Heart left ventricle (tissue), 16 donors: ENCODE data around the gene SLC1A6. TPM values are rescaled to one million over a fixed set of nuclear protein-coding genes. Genes with fewer than 3 reads are reported as not detected.

Experiments
- ATAC-seq, 4 donors: fragments of 200-7000 bp; cut with Tn5 transposase; one replicate each; pipeline ENCODE4 v1.9.1; 2020 to 2022; ENCODE audit warnings: moderate library complexity in 4 of 4, mild to moderate bottlenecking in 3 of 4, moderate number of reproducible peaks in 1 of 4
- DNase-seq, 5 donors: peaks; one replicate each; pipeline ENCODE4 v3.0.0-alpha.2; 2020
- H3K27ac ChIP-seq, 12 donors: fragments of 200-600 bp; sonication (generic) in 4 of 12; one replicate each; pipeline versions ENCODE4 v1.5.0 to v1.8.0; 2016 to 2022; ENCODE audit warnings: mild to moderate bottlenecking in 2 of 12
- H3K27me3 ChIP-seq, 9 donors: fragments of 200-600 bp; sonication (generic) in 2 of 9; one replicate each; pipeline versions ENCODE4 v1.5.1 to v1.8.0; 2016 to 2022; ENCODE audit warnings: mild to moderate bottlenecking in 3 of 9
- H3K36me3 ChIP-seq, 9 donors: fragments of 200-600 bp; sonication (generic) in 2 of 9; one replicate each; pipeline versions ENCODE4 v1.5.0 to v1.8.0; 2018 to 2022; ENCODE audit warnings: mild to moderate bottlenecking in 2 of 9
- H3K4me1 ChIP-seq, 12 donors: fragments of 200-600 bp; sonication (generic) in 4 of 12; one replicate each; pipeline versions ENCODE4 v1.5.0 to v1.8.0; 2016 to 2022; ENCODE audit warnings: mild to moderate bottlenecking in 3 of 12
- H3K4me3 ChIP-seq, 12 donors: fragments of 200-600 bp; sonication (generic) in 4 of 12; one replicate each; pipeline versions ENCODE4 v1.5.0 to v1.8.0; 2017 to 2022; ENCODE audit warnings: mild to moderate bottlenecking in 9 of 12, moderate library complexity in 4 of 12
- H3K9me3 ChIP-seq, 12 donors: fragments of 200-600 bp; sonication (generic) in 4 of 12; one replicate each; pipeline versions ENCODE4 v1.5.0 to v1.8.0; 2016 to 2022; ENCODE audit warnings: mild to moderate bottlenecking in 1 of 12
- POLR2A ChIP-seq, 2 donors: fragments of 450-650 bp; IDR thresholded peaks; one replicate each; pipeline ENCODE4 v1.6.1; 2017; ENCODE audit warnings: antibody characterized with exemption in 2 of 2, mild to moderate bottlenecking in 2 of 2, moderate library complexity in 2 of 2
- WGBS, 4 donors: extraction: QIAGEN DNeasy Blood & Tissue Kit in 2 of 4; methylation state at CpG; one replicate each; pipeline versions ENCODE4 v1.1.5 to v1.1.7; 2013 to 2018; 5-methylcytosine and 5-hydroxymethylcytosine counted together
- intact Hi-C, 10 donors: fragments of 100-400 bp; cut with DNase I; formaldehyde crosslinking; loops; one replicate each; pipeline versions ENCODE4 v1.11.1 to v1.14.2; 2022
- polyA plus RNA-seq, 2 donors: library from polyadenylated mRNA; stranded (reverse); fragments of 200-250 nt; gene quantifications; one replicate each; pipeline ENCODE4 v1.2.3, GENCODE V29; 2013
- total RNA-seq, 9 donors: library from RNA; depleted of rRNA in 2 of 9; stranded (reverse); fragments of >200 nt in 2 of 9; fragmentation: NEBNext Ultra II Directional in 3 of 9; extraction: Animal tissue kit (Norgen Biotek cat#: 25700) in 3 of 9; gene quantifications; one replicate each; pipeline versions ENCODE4 v1.1.0 to v1.2.4, GENCODE V29; 2016 to 2023
- TF ChIP-seq, protein P1 (sequence below), 12 donors: fragments of 200-600 bp; sonication (generic) in 4 of 12; IDR thresholded peaks; one replicate each; pipeline versions ENCODE4 v1.5.0 to v1.8.0; 2018 to 2022; ENCODE audit warnings: antibody characterized with exemption in 12 of 12, mild to moderate bottlenecking in 5 of 12
- donor health status: ischemic (EF 13 %, LVEDD 7.1; RV severe dilation, severe dysfunction).
- donor health status: healthy with polysubstance abuse.
- donor health status: DM: no; HTN: yes; CAD: no.
- donor health status: DM: no; HTN: no; CAD: no.
- donor health status: ischemic (EF 25% LVEDD 6.9; RV normal size, moderate dysfunction).
- donor health status: ischemic (EF 25% LVEDD 5.7; RV mildly dilated, moderate dysfunction).
- donor health status: healthy.
- donor health status: DM: yes; HTN: yes; CAD: no.
- donor health status: ischemic (EF 35%, LVEDD 5.7; RV mildly dilated, moderate dysfunction).
- donor health status: nonischemic (EF 11% LVEDD 7.7; RV severe dilation, severe dysfunction).
- donor health status: DM: yes; HTN: yes; CAD: no.
- donor health status: PGD.
- donor health status: ischemic (EF 29% LVEDD 5.4; RV normal size, mild dysfunction).
- donor health status: nonischemic (EF 23%, LVEDD 6.1; RV moderate dilation, normal function).

Gene SLC1A6
- total and polyA plus RNA-seq, 11 donors, result not detected

DNA sequence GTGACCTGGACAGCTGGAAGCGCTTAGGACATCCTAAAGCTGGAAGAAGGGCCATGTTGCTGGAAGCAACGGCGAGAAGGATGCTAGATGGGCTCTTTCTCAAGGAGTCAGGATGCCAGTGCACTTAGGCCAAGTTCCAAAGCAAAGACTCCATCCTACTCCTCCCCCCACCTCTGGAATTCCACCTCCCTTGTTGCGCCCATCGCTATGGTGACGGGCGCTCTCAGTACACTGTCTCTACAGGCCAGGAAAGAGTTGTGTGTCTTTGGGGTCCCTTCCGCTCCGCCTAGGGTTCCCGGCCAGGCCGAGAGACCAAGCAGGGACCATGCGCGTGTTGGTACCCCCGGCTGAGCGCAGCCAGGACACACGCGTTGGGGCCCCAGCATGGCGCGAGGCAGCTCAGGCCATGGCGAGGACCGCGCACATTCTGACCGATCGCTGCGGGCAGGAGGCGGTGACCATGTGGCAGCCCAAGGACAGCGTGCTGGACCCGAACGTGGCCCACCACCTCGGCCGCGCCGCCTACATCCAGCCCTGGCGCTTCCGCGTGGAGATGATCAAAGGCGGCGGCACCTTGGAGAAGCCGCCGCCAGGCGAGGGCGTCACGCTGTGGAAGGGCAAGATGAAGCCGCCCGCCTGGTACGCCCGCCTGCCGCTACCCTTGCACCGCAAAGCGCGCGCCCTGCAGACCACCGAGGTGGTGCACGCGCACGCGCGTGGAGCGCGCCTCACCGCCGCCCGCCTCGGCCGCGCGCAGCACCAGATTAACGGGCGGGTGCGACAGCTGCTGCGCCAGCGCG is 31.0 kb upstream of the SLC1A6 start:
- Histone ChIP-seq H3K36me3 (no peaks in the 10 kb centered on the region), H3K27me3 (peaks cover 11 to 68% (median 24%) of the 10 kb centered on the region in 9 donors), H3K4me3 (no peak overlapping the region), H3K9me3 (no peaks in the 10 kb centered on the region), H3K4me1 (peaks cover 0 to 6% (median 0%) of the 10 kb centered on the region in 12 donors), H3K27ac (no peak overlapping the region)
- ATAC-seq (no peak), DNase-seq (no peak)
- 3 to 7% (median 3%) methylated on average over 23 to 73 of the region's 73 CpGs for WGBS, 4 donors
- no peak for TF ChIP-seq POLR2A (IDR thresholded peaks at IDR 0.05)
- TF ChIP-seq, protein P1, sequence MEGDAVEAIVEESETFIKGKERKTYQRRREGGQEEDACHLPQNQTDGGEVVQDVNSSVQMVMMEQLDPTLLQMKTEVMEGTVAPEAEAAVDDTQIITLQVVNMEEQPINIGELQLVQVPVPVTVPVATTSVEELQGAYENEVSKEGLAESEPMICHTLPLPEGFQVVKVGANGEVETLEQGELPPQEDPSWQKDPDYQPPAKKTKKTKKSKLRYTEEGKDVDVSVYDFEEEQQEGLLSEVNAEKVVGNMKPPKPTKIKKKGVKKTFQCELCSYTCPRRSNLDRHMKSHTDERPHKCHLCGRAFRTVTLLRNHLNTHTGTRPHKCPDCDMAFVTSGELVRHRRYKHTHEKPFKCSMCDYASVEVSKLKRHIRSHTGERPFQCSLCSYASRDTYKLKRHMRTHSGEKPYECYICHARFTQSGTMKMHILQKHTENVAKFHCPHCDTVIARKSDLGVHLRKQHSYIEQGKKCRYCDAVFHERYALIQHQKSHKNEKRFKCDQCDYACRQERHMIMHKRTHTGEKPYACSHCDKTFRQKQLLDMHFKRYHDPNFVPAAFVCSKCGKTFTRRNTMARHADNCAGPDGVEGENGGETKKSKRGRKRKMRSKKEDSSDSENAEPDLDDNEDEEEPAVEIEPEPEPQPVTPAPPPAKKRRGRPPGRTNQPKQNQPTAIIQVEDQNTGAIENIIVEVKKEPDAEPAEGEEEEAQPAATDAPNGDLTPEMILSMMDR (IDR thresholded peaks at IDR 0.05), result no peak
- intact Hi-C loops, result no loop called here

DNA sequence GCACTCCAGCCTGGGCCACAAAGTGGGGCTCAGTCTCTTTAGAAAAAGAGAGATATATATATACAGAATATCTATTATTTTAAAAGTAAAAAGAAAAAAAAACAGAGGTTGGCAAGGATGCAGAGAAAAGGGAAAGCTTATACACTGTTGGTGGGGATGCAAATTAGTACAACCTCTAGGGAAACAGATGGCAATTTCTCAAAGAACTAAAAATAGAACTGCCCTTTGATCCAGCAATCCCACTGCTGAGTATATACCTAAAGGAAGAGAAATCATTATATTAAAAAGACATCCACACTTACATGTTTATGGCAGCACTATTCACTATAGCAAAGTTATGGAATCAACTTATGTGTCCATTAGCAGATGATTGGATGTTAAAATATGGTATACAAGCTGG is 28.6 kb upstream of the SLC1A6 start:
- Histone ChIP-seq H3K4me3 (no peak overlapping the region), H3K27ac (no peak overlapping the region), H3K27me3 (peaks cover 11 to 73% (median 25%) of the 10 kb centered on the region in 9 donors), H3K36me3 (no peaks in the 10 kb centered on the region), H3K4me1 (peaks cover 0 to 6% (median 0%) of the 10 kb centered on the region in 12 donors), H3K9me3 (no peaks in the 10 kb centered on the region)
- no peak for ATAC-seq
- TF ChIP-seq, protein P1 (IDR thresholded peaks at IDR 0.05), result no peak
- DNase-seq, result no peak
- intact Hi-C loops, result no loop called here

DNA sequence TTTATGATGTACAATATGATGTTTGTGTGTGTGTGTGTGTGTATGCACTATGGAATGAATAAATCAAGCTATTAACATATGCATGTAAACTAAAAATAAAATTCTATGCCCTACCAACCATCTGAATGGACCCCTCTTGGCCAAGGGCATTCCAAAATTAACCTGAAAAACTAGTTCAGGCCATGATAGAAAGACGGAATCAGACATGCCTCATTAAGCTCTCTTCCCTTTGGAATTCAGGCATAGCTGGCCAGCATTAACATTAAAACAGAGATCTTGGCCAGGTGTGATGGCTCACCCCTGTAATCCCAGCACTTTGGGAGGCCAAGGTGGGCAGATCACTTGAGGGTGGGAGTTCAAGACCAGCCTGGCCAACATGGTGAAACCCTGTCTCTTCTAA is 18.3 kb upstream of the SLC1A6 start:
- Histone ChIP-seq H3K4me1 (no peaks in the 10 kb centered on the region), H3K27me3 (peaks cover 0 to 20% (median 0%) of the 10 kb centered on the region in 9 donors), H3K36me3 (no peaks in the 10 kb centered on the region), H3K4me3 (no peak overlapping the region), H3K9me3 (no peaks in the 10 kb centered on the region), H3K27ac (no peak overlapping the region)
- TF ChIP-seq, protein P1 (IDR thresholded peaks at IDR 0.05), result no peak
- no peak for TF ChIP-seq POLR2A (IDR thresholded peaks at IDR 0.05)
- intact Hi-C loops, result no loop called here
- DNase-seq (no peak), ATAC-seq (no peak)
- WGBS, 4 donors, result 75 to 95% (median 78%) methylated on average over 1 of the region's 1 CpG

DNA sequence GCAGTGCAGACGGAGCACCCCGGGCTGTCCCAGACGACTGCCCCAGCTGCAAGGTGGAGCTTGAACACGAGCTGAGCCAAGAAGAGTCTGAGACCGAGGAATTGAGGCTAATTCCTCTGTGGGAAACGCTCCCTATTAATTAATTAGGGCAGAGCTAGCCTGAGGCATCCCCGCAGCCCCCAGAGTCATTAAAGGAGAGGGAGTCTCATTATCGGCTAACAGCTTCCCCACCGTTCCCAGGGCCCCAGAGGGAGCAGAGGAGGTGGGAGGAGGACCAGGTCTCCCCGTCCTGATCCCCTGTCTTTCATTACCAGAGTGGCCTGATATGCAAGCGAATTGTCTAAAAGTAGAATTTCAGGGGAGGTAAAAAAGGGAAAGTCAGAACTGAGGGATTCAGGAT is 13.1 kb upstream of the SLC1A6 start:
- Histone ChIP-seq H3K4me3 (no peak overlapping the region), H3K27me3 (peaks cover 0 to 10% (median 0%) of the 10 kb centered on the region in 9 donors), H3K36me3 (no peaks in the 10 kb centered on the region), H3K9me3 (no peaks in the 10 kb centered on the region), H3K27ac (no peak overlapping the region), H3K4me1 (no peaks in the 10 kb centered on the region)
- intact Hi-C loops, result no loop called here
- 50 to 66% (median 57%) methylated on average over 10 to 11 of the region's 11 CpGs for WGBS, 4 donors
- ATAC-seq (no peak), DNase-seq (no peak)
- TF ChIP-seq POLR2A (IDR thresholded peaks at IDR 0.05), result no peak
- TF ChIP-seq, protein P1 (IDR thresholded peaks at IDR 0.05), result no peak
